ENCODE results near the gene MRPL57.

DNA sequence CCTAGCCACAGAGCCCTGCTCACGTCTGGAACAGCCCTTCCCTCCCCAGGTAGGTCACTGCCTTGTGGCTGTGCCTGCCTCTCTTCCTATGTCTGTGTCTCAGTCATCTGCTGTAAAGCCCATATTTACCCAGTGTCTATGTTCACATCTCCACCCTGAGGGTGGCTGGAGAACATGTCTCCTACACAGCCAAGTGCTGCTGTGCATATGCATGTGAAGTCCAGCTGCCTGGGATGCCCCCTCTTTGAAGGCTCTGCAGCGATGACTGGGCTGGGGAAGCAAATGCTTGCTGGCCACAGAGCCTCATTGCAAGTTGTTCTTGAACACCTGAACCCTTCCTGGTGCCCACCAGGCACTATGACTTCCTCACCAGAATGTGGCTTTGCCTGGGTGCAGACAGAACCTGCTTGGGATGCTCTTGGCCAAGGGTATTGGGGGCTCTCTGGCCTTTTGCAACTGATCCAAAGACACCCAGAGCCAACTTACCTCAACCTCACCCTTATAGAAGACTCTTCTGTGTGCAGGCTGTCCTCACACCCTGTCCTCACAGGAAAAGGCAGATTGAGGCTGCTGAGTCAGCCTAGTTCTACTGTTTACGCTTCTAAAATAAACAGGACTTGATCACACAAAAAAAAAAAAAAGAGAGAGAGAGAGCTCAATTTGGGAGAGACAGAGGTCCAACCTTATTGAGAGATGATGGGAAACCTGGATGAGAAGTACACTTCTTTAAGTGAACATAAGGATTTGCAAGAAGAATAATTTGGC is 26.5 kb downstream of the MRPL57 start:
- TF ChIP-seq CTCF (IDR thresholded peaks at IDR 0.05) (no peak), EP300 (IDR thresholded peaks at IDR 0.05) (no peak), POLR2A (IDR thresholded peaks at IDR 0.05; ENCODE audit: low read depth) (no peak), POLR2AphosphoS5 (IDR thresholded peaks at IDR 0.05) (no peak)

All from esophagus muscularis mucosa (tissue), 4 donors.